CD1c-positive myeloid dendritic cell (primary cell): ENCODE data around the gene NFATC2.
A peak's percentile ranks its signal among the peaks of the same experiment; 100 is the strongest.

ENCODE experiments used
- DNase-seq: peaks from one replicate; pipeline ENCODE4 v3.0.0-alpha.2; 2016; ENCODE audit errors: extremely low spot score

Gene NFATC2

DNA sequence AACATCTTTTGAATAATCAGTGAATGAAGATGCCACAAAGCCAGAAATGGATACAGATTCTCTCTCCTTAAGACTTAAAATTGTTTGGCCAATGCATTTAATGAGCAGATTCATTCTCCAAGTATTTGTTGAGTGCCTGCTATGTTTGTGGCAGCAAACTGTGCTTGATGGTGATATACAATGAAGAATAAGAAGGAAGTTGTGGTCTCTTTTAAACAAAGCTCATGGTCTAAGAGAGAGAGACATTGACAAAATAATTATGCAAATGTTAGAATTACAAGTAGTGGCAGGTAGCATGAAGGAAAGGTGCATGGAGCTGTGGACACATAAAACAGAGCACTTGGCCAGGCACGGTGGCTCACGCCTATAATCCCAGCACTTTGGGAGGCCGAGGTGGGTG, 28.3 kb downstream of the NFATC2 start:
- DNase-seq, result no peak

DNA sequence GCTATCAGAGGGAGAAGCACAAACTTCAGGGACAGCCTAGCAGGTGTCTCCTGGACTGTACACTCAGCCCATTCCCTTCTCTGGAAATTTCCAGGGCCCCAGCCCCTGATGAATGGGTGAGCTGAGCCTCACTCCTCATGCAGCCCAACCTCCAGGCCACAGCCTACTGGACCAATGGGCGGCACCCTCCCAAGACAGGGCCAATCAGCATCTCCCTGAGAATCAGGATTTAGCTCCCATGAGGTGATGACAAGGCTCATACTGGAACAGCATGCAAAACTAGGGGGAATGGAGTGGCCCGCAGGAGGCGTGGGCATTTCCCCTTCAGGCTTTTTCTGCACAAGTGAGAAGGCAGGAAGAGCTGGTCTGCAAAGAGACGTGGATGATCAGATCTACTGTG, 29.0 kb downstream of the NFATC2 start:
- DNase-seq, result no peak

DNA sequence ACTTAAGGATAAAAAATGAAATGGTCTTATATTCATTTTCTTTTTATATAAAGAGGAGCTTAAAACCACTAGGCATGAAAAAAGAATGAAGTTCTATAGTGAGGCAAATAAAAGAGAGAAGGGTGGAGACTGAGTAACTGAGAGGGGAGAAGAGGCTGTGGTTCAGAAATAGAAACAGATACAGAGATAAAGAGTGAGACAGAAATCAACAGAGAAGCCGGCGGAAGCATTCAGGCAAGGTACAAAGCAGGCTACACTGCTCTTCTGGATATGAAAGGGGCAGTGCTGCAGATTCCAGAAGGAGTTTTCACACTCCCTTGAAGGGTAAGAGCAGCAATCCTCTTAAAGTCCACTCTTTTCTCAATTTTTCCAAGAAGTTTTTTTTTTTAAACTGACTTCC, 29.9 kb downstream of the NFATC2 start:
- no peak for DNase-seq

DNA sequence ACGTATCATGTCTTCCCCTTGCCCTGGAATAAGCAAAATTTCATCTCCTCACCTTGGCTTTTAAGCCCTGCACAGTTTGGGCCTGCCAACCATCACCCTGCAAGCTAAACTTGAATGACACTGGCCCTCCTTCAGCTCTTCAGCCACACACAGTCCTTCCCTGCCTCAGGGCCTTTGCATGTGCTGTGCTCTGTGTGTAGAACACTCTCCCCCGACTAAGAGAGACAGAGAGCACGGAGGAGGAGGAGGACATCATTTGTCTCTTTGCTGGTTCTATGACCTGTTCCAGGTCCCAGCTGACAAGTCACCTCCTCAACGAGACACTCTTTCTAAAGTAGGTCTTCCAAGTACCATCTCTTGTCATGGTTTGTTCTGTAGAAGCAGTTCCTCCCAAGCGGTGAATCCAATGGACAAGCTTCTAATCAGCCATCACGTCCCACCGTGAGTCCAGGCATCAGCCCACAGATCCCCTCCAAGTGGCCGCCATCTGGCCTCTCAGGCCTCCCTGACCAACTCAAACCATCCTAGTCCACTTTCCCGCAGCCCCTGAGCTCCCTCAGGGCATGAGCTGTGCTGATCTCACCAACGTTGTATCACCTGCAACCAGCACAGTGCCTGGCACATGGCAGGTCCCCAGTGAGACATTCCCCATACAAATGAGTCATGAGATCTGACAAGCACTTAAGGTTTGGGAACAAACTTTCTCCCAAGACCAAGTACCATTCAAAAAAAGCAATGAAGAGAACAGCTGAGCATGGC, 30.5 kb downstream of the NFATC2 start:
- DNase-seq, result no peak

- DNase-seq, result no peak
Observed at GRCh38 chr20:51510936-51511605, 31.4 kb downstream of the NFATC2 start.

GRCh38 chr20:51510169-51510568, 32.4 kb downstream of the NFATC2 start:
- DNase-seq, result no peak

DNA sequence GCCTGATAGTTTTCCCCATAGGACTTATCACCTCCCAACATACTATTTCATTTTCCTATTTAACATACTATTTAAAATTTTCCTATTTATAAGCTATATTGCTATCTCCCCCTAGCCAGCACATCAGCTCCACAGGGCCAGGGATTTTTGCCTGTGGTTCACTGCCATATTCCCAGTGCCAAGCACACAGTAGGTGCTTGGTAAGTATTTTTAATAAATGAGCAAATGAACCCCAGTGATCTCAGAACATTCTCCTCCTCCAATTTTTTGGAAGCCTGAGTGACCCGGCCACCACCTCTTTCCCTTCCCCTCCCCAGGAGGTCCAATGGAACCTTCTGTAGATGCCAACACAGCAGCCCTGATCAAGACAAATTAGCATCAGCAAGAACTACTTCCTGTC, 33.3 kb downstream of the NFATC2 start:
- no peak for DNase-seq

DNA sequence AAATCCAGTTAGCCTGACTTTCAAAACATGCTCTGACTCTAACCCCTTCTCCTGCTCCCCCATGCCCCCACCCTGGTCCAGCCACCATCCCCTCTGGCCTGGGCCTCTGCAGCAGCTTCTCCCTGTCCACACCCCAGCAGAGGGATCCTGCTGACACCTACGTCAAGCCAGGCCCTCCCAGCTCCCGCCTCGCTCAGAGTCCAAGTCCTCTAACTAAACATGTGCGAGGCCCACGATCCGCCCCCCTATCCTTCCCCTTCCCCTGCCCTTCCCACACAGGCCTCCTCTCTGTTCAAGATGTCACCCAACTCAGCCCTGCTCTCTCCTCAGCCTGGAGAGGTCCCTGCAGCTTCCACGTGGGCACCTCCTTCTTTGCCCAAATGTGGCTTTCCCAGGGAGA, 33.7 kb downstream of the NFATC2 start:
- DNase-seq, result no peak

- no peak for DNase-seq
Observed at GRCh38 chr20:51508158-51508557, 34.4 kb downstream of the NFATC2 start.

DNA sequence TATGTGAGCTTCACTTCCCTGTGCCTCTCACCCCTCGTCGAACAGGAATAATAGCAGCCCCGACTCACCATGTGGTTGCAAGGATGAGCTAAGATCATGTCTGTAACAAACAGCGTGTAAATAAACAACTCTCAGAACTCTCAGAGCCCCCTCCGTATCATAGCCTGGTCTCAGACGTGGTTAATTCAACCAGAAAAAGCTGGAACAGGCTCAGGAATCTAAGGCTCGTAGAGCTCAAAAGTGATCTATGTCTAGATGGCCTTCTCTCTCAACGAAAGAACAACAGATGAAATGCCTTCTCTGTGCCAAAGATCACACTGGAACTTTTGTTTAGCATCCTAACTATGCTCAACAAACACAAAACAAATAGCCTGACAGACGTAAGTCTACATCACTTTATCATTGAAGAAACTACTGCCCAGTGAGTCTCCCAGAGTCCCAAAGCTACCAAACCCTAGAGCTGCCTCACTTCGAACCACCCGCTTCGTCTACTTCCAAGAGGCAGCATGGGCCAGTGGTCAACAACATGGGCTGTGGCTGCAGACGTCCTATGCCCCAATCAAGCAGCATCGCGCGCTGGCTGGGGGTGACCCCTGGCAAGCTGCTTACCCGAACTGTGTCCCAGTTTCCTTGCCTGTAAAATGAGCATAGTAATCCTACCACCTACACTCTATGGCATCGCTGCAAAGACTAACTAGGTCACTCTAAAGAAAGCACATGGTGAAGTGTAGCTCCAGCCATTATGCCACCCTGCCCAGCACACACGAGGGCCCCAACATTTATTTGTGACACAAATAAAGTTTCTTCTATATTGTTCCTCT, 35.1 kb downstream of the NFATC2 start:
- DNase-seq, result no peak

GRCh38 chr20:51506527-51507215, 35.8 kb downstream of the NFATC2 start:
- no peak for DNase-seq

- DNase-seq, result no peak
Observed at GRCh38 chr20:51505566-51505965, 37.0 kb downstream of the NFATC2 start.

- DNase-seq, result no peak
Observed at GRCh38 chr20:51503376-51503775, 39.1 kb downstream of the NFATC2 start.

DNA sequence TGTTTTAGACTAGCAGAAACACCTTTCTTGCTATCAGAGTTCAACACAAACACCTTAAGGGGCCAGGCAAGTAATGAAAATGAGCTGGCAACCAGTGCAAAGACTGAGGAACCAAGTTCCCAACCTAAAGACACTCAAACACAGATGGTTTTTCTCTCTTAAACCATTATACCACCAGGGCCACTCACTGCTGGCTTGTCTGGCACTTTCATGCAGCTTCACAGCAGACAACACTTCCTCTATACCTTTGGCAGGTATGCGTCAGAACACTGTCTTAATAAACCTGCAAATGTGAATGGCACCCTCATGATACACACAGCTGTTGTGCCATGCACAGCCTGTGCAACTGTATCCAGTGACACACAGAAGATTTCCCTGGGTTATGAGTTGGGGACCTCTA, 41.6 kb downstream of the NFATC2 start:
- DNase-seq, result peak; percentile 27

- peak; percentile 87 for DNase-seq
Observed at GRCh38 chr20:51500311-51500710, 42.2 kb downstream of the NFATC2 start.

GRCh38 chr20:51498765-51499540, 43.6 kb downstream of the NFATC2 start:
- no peak for DNase-seq

- DNase-seq, result peak; percentile 70
Observed at GRCh38 chr20:51497542-51498467, 44.7 kb downstream of the NFATC2 start.

GRCh38 chr20:51496964-51497363, 45.6 kb downstream of the NFATC2 start:
- DNase-seq, result no peak

- DNase-seq, result peak; percentile 18
Observed at GRCh38 chr20:51495921-51496545, 46.5 kb downstream of the NFATC2 start.

GRCh38 chr20:51495291-51495690, 47.2 kb downstream of the NFATC2 start:
- DNase-seq, result no peak
